Tibial artery (tissue), 4 donors: ENCODE measurements around the gene SMIM35.
A peak's percentile ranks its signal among the peaks of the same experiment; 100 is the strongest.

Experiments used
- DNase-seq, 2 donors: peaks; one replicate each; pipeline ENCODE4 v3.0.0-alpha.2; 2019
- H3K27ac ChIP-seq, 2 donors: fragments of 200-600 bp; sonication (generic) in 1 of 2; 1 replicate in 1 of 2; 2 replicates in 1 of 2; pipeline ENCODE4 v1.5.1; 2018 to 2019; ENCODE audit warnings: mild to moderate bottlenecking in 1 of 2
- H3K27me3 ChIP-seq, 2 donors: fragments of 200-600 bp; sonication (generic) in 1 of 2; one replicate each; pipeline versions ENCODE4 v1.5.1 to v1.6.0; 2016 to 2019
- H3K36me3 ChIP-seq, 3 donors: fragments of 200-600 bp; sonication (generic) in 2 of 3; one replicate each; pipeline ENCODE4 v1.5.1; 2016 to 2019; ENCODE audit warnings: mild to moderate bottlenecking in 2 of 3
- H3K4me1 ChIP-seq, 4 donors: fragments of 200-600 bp; sonication (generic) in 2 of 4; 1 replicate in 3 of 4; 2 replicates in 1 of 4; pipeline ENCODE4 v1.5.1; 2016 to 2019
- H3K4me3 ChIP-seq, 2 donors: fragments of 200-600 bp; sonication (generic) in 1 of 2; 1 replicate in 1 of 2; 2 replicates in 1 of 2; pipeline ENCODE4 v1.5.1; 2018 to 2019; ENCODE audit warnings: mild to moderate bottlenecking in 2 of 2
- H3K9me3 ChIP-seq, 3 donors: fragments of 200-600 bp; sonication (generic) in 1 of 3; one replicate each; pipeline ENCODE4 v1.5.1; 2016 to 2019
- intact Hi-C: fragments of 100-400 bp; cut with DNase I; formaldehyde crosslinking; loops from one replicate; pipeline ENCODE4 v1.15.0; 2023; ENCODE audit warnings: low total_unique reads
- TF ChIP-seq, protein P1 (sequence below), 2 experiments: fragments of 200-600 bp in 1 of 2; fragments of 450-650 bp in 1 of 2; IDR thresholded peaks; one replicate each; pipeline ENCODE4 v1.5.1; 2017 to 2019; ENCODE audit warnings: antibody characterized with exemption in 2 of 2, mild to moderate bottlenecking in 1 of 2, moderate library complexity in 1 of 2

The SMIM35 gene

GRCh38 chr11:118050208-118050891, 36.4 kb downstream of the SMIM35 start:
- TF ChIP-seq, protein P1, sequence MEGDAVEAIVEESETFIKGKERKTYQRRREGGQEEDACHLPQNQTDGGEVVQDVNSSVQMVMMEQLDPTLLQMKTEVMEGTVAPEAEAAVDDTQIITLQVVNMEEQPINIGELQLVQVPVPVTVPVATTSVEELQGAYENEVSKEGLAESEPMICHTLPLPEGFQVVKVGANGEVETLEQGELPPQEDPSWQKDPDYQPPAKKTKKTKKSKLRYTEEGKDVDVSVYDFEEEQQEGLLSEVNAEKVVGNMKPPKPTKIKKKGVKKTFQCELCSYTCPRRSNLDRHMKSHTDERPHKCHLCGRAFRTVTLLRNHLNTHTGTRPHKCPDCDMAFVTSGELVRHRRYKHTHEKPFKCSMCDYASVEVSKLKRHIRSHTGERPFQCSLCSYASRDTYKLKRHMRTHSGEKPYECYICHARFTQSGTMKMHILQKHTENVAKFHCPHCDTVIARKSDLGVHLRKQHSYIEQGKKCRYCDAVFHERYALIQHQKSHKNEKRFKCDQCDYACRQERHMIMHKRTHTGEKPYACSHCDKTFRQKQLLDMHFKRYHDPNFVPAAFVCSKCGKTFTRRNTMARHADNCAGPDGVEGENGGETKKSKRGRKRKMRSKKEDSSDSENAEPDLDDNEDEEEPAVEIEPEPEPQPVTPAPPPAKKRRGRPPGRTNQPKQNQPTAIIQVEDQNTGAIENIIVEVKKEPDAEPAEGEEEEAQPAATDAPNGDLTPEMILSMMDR (IDR thresholded peaks at IDR 0.05), result no peak

GRCh38 chr11:118049771-118050170, 37.0 kb downstream of the SMIM35 start:
- peak in 1 of 2 donors; percentile 31 for DNase-seq
- no peaks in the 10 kb centered on the region for H3K36me3 ChIP-seq
- H3K9me3 ChIP-seq, result no peaks in the 10 kb centered on the region
- TF ChIP-seq, protein P1 (IDR thresholded peaks at IDR 0.05), result no peak
- intact Hi-C loops, result loop anchor here (5.0 kb wide), 1 partner anchor 207 kb away; no protein-coding TSS in a partner anchor
- H3K4me1 ChIP-seq, result no peaks in the 10 kb centered on the region
- H3K4me3 ChIP-seq, result no peak overlapping the region
- H3K27me3 ChIP-seq, result no peaks in the 10 kb centered on the region
- H3K27ac ChIP-seq, result no peak overlapping the region

More at GRCh38 chr11:118050208-118050891, 36.4 kb downstream of the SMIM35 start:
- H3K4me1 ChIP-seq, result no peaks in the 10 kb centered on the region
- H3K4me3 ChIP-seq, result no peak overlapping the region
- H3K9me3 ChIP-seq, result no peaks in the 10 kb centered on the region
- peak in 1 of 2 donors; percentile 33 for DNase-seq
- intact Hi-C loops, result loop anchor here (5.0 kb wide), 1 partner anchor 208 kb away; no protein-coding TSS in a partner anchor
- H3K27me3 ChIP-seq, result no peaks in the 10 kb centered on the region
- no peaks in the 10 kb centered on the region for H3K36me3 ChIP-seq
- no peak overlapping the region for H3K27ac ChIP-seq

- H3K36me3 ChIP-seq, result no peaks in the 10 kb centered on the region
- intact Hi-C loops, result no loop called here
- no peak overlapping the region for H3K4me3 ChIP-seq
- H3K9me3 ChIP-seq, result no peaks in the 10 kb centered on the region
- H3K27me3 ChIP-seq, result no peaks in the 10 kb centered on the region
- no peak overlapping the region for H3K27ac ChIP-seq
- peak in 1 of 2 donors; percentile 52 for DNase-seq
- H3K4me1 ChIP-seq, result no peaks in the 10 kb centered on the region
- TF ChIP-seq, protein P1 (IDR thresholded peaks at IDR 0.05), result no peak
Measured at GRCh38 chr11:118048472-118049370, 38.0 kb downstream of the SMIM35 start.

DNA sequence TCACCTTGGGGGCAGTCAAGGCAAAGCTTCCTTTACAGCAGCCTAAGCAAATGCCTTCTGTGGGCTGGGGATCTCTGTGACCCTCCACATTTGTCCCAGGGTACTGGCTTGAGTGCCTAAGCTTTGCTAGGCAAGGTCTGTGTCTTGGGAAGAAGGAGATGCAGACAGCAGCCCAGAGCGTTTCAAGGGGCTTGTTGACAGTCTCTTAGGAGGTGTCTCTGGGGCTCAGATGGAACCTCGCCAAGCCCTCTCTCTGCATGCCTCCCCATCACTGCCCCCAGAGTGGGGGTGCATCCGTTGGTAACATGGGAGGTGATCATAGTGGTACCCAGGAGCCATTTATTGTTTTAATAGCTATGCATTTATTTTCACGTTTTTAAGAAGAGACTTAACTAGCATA, 39.0 kb downstream of the SMIM35 start:
- no peaks in the 10 kb centered on the region for H3K27me3 ChIP-seq
- H3K4me3 ChIP-seq, result no peak overlapping the region
- intact Hi-C loops, result no loop called here

DNA sequence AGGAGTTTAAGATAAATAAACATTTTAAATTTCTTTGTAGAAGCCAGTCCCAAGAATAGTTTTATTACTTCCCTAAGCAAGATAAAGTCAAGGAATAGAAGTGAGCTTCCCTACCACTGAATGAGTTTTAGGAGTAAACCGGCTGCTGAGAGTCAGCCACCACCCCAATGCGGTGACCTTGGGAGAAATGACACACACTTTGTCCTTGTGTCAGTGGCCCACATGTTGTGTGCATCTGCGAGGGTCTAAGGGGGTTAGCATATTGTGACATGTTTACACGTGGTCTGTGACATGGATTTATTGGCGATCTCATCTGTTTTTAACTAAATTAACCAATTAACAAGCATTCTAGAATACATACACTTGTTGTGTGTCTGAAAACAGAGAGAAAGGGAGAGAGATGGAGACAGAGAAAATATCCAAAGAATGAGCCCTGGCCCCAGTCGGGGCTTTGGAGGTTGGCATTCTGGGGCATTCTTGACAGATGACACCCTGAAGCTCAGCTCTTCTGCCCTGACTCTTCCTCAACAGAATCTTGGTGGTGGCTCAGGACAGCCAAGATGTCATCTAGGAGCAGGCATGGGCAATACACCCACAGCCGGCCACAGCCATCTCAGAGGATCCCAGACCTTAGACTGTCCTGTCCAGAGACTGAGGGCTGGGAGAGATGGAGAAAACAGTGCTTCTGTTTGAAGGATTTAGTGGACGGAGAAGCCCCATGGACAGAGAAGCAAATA, 39.6 kb downstream of the SMIM35 start:
- Histone ChIP-seq H3K4me1 (no peaks in the 10 kb centered on the region), H3K9me3 (no peaks in the 10 kb centered on the region), H3K36me3 (no peaks in the 10 kb centered on the region), H3K4me3 (no peak overlapping the region), H3K27me3 (no peaks in the 10 kb centered on the region), H3K27ac (no peak overlapping the region)
- peak in 1 of 2 donors; percentile 13 for DNase-seq
- TF ChIP-seq, protein P1 (IDR thresholded peaks at IDR 0.05), result no peak
- intact Hi-C loops, result no loop called here

More for the DNA sequence above, 39.0 kb downstream of the SMIM35 start:
- no peak overlapping the region for H3K27ac ChIP-seq
- peak in 1 of 2 donors; percentile 16 for DNase-seq
- H3K9me3 ChIP-seq, result no peaks in the 10 kb centered on the region
- no peaks in the 10 kb centered on the region for H3K36me3 ChIP-seq
- H3K4me1 ChIP-seq, result no peaks in the 10 kb centered on the region
- TF ChIP-seq, protein P1 (IDR thresholded peaks at IDR 0.05), result no peak
